Endothelial cell of umbilical vein (primary cell): ENCODE data around the gene SLC39A13. TPM values are rescaled to one million over a fixed set of nuclear protein-coding genes. Genes with fewer than 3 reads are reported as not detected.

Experiments
- BruUV-seq: library from RNA; stranded (reverse); fragments of 400-500 nt; replicated peaks from 2 replicates; lab custom pipeline; 2021; lab: Mats Ljungman, UMichigan
- CTCF ChIA-PET: fragments of 300-600, 350-600 bp; sonication (Branson Sonifier 250); formaldehyde crosslinking; loops from one replicate; lab custom pipeline; 2021; ENCODE audit warnings: antibody characterized with exemption, inconsistent platforms; lab: Charles Lee
- POLR2A ChIA-PET: fragments of 300-600, 350-600 bp; sonication (Branson Sonifier 250); formaldehyde crosslinking; loops from one replicate; lab custom pipeline; 2021; ENCODE audit warnings: antibody characterized with exemption, inconsistent platforms; lab: Charles Lee
- DNase-seq: peaks from one replicate; pipeline ENCODE4 v3.0.0-alpha.2; 2011; ENCODE audit warnings: low read depth, low spot score
- FAIRE-seq: peaks from 2 replicates; lab custom pipeline; 2011; peaks lifted over from hg19 to GRCh38; lab: Jason Lieb, UNC
- H2AFZ ChIP-seq: 2 replicates; pipeline ENCODE4 v1.6.0; 2012; ENCODE audit warnings: low read depth, low read length, control low read depth, inconsistent platforms
- H3K27ac ChIP-seq: 2 replicates; pipeline ENCODE4 v1.5.1; 2011; ENCODE audit warnings: low read depth, mild to moderate bottlenecking, control low read depth, low read length, moderate library complexity; ENCODE audit not compliant: insufficient read depth
- H3K27me3 ChIP-seq, 2 experiments: 2 replicates each; pipeline versions ENCODE4 v1.6.0 to v1.6.1; 2011; ENCODE audit warnings: low read length in 2 of 2, mixed read lengths in 1 of 2; ENCODE audit not compliant: control insufficient read depth in 2 of 2, insufficient read depth in 2 of 2
- H3K36me3 ChIP-seq, 2 experiments: 2 replicates in 1 of 2; 3 replicates in 1 of 2; pipeline ENCODE4 v1.5.1; 2011; ENCODE audit warnings: low read length in 2 of 2, mild to moderate bottlenecking in 1 of 2, moderate library complexity in 1 of 2; ENCODE audit not compliant: control insufficient read depth in 2 of 2, insufficient read depth in 2 of 2; ENCODE audit errors: extremely low read depth in 1 of 2
- H3K4me1 ChIP-seq: 3 replicates; pipeline ENCODE4 v1.5.1; 2011; ENCODE audit warnings: mild to moderate bottlenecking, low read length; ENCODE audit not compliant: control insufficient read depth, insufficient read depth; ENCODE audit errors: extremely low read depth
- H3K4me2 ChIP-seq: 2 replicates; pipeline ENCODE4 v1.6.1; 2011; ENCODE audit warnings: low read length, control low read depth, mixed read lengths; ENCODE audit not compliant: insufficient read depth
- H3K4me3 ChIP-seq, 3 experiments: fragments of 200-600 bp in 1 of 3; sonication (generic), shearing (Covaris generic) in 1 of 3; replicated peaks in 1 of 3; 2 replicates each; pipeline ENCODE4 v1.5.1; 2011 to 2016; ENCODE audit warnings: control low read depth in 3 of 3, low read length in 3 of 3, mild to moderate bottlenecking in 2 of 3, inconsistent platforms in 1 of 3, low read depth in 1 of 3, moderate library complexity in 1 of 3; ENCODE audit not compliant: insufficient read depth in 1 of 3
- H3K79me2 ChIP-seq: 2 replicates; pipeline ENCODE4 v1.6.0; 2012; ENCODE audit warnings: low read length, inconsistent platforms; ENCODE audit not compliant: control insufficient read depth, insufficient read depth
- H3K9ac ChIP-seq: replicated peaks from 2 replicates; pipeline ENCODE3; 2011; ENCODE audit warnings: low read length, control low read depth; ENCODE audit not compliant: insufficient read depth; ENCODE audit errors: extremely low read depth
- H3K9me1 ChIP-seq: replicated peaks from 3 replicates; pipeline ENCODE4 v1.6.0; 2011; ENCODE audit warnings: mild to moderate bottlenecking, low read length; ENCODE audit not compliant: control insufficient read depth, insufficient read depth; ENCODE audit errors: extremely low read depth
- H3K9me3 ChIP-seq: replicated peaks from 2 replicates; pipeline ENCODE4 v1.5.1; 2012; ENCODE audit warnings: low read length, inconsistent platforms; ENCODE audit not compliant: control insufficient read depth, insufficient read depth
- H4K20me1 ChIP-seq: replicated peaks from 2 replicates; pipeline ENCODE3; 2011; ENCODE audit warnings: mild to moderate bottlenecking, low read length; ENCODE audit not compliant: control insufficient read depth, insufficient read depth; ENCODE audit errors: extremely low read depth
- EZH2 ChIP-seq: IDR thresholded peaks from 2 replicates; pipeline ENCODE4 v1.6.1; 2012; ENCODE audit warnings: borderline replicate concordance, low read depth, mild to moderate bottlenecking, moderate library complexity, low read length, inconsistent platforms; ENCODE audit not compliant: severe bottlenecking
- FOS ChIP-seq: IDR thresholded peaks from 2 replicates; pipeline ENCODE4 v1.6.1; 2011; ENCODE audit warnings: mild to moderate bottlenecking, low read length, moderate library complexity, borderline replicate concordance; ENCODE audit not compliant: insufficient read depth
- GATA2 ChIP-seq: IDR thresholded peaks from 2 replicates; pipeline ENCODE4 v1.7.0; 2011; ENCODE audit warnings: low read depth, mild to moderate bottlenecking, moderate library complexity, mixed read lengths, low read length; ENCODE audit not compliant: insufficient read length, insufficient read depth
- MYC ChIP-seq: IDR thresholded peaks from one replicate; pipeline ENCODE4 v1.6.1; 2011; ENCODE audit warnings: mild to moderate bottlenecking, low read depth, low read length
- POLR2A ChIP-seq: IDR thresholded peaks from 2 replicates; pipeline ENCODE4 v1.6.1; 2012; ENCODE audit warnings: low read depth, mild to moderate bottlenecking, control low read depth, low read length
- dilution Hi-C: fragments of 300-500 bp; cut with MboI; formaldehyde crosslinking; loops from one replicate; pipeline ENCODE4 v1.15.0; 2019; ENCODE audit warnings: low sequenced_read_pairs; ENCODE audit not compliant: extremely low pct_ligation_motif_present
- intact Hi-C: fragments of 100-400 bp; cut with micrococcal nuclease; formaldehyde crosslinking; loops from one replicate; pipeline ENCODE4 v1.10.0; 2022
- polyA plus RNA-seq, 4 experiments: library from polyadenylated mRNA; depleted of rRNA in 3 of 4; stranded (reverse) in 3 of 4; unstranded in 1 of 4; fragments of >200 nt; gene quantifications; 2 replicates each; pipeline versions ENCODE4 v1.2.1 to v1.2.3, GENCODE V29; 2011 to 2012; ENCODE audit warnings: missing spikeins in 1 of 4
- total RNA-seq: library from RNA; stranded (reverse); gene quantifications from 2 replicates; pipeline ENCODE4 v1.2.3, GENCODE V29; 2021
- TF ChIP-seq, protein P1 (sequence below): IDR thresholded peaks from 2 replicates; pipeline ENCODE4 v1.6.1; 2011; ENCODE audit not compliant: insufficient read depth, insufficient read length

The SLC39A13 gene
- total and polyA plus RNA-seq, 2 donors (not counting 3 experiments of a cell fraction or from before 2014, with no cell fraction given): 91.9 to 94.3 TPM

DNA sequence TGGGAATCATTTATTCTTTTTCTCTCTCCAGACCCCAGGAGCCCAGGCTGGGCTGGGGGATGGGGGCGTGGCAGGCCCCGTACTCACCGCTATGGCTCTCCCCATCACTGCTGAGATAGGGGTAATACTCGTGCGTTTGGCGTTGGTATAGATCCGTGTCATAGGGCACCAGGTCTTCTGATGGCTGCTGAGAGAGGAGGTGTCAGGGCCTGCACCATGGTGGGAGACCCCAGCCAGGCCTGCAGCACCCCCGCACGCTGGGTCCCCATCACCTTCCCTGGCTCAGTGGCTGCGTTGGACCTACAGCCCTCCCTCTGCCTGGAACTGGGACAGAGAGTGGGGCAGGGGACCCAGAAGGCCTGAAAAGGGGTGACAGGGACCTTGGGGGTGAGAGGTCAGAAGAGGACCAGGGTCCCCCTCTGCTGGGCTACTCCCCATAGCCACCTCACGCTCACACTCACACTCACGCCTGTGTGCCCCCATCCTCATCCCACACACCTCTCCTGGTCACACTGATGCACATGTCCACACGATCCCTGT, 32.8 kb upstream of the SLC39A13 start:
- Histone ChIP-seq H3K9ac (no peak overlapping the region), H3K9me1 (no peaks in the 10 kb centered on the region), H3K79me2 (no peaks in the 10 kb centered on the region), H2AFZ (no peak overlapping the region), H3K4me1 (peaks cover 9% of the 10 kb centered on the region), H4K20me1 (no peaks in the 10 kb centered on the region), H3K4me3 (no peak overlapping the region), H3K27me3 (no peaks in the 10 kb centered on the region), H3K27ac (no peak overlapping the region), H3K36me3 (no peaks in the 10 kb centered on the region), H3K4me2 (no peak overlapping the region), H3K9me3 (no peaks in the 10 kb centered on the region)
- ChIA-PET CTCF (interaction anchor here (1.5 to 4.7 kb wide), 3 partner anchors 21 to 35 kb away, joined by 12 to 148 read pairs (median 74); partner anchors contain the start of gene SLC39A13), POLR2A (no interaction called here)
- DNase-seq (no peak), FAIRE-seq (no peak)
- TF ChIP-seq GATA2 (no peak), EZH2 (no peak), FOS (no peak), POLR2A (no peak)
- TF ChIP-seq, protein P1, sequence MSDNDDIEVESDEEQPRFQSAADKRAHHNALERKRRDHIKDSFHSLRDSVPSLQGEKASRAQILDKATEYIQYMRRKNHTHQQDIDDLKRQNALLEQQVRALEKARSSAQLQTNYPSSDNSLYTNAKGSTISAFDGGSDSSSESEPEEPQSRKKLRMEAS: no peak
- intact Hi-C loops: no loop called here
- BruUV-seq: no TSS peak
- dilution Hi-C loops: no loop called here

DNA sequence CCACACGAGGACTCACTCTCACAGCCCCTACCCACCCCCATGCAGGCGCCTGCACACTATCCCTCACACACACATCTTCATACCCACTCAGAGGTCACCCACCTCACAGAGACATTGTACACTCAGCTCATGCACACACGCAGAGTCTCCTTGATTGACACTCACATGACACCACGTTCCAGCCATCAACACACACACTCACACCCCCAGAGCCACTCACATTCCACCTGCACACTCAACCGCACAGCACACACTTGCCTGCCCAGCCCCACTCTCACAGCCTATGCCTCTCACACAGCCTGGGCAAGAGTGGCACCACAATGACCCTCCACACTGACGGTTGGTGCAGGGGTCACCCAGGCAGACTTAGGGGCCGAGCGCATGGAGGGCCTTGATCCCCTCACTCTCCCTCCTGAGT, 32.3 kb upstream of the SLC39A13 start:
- no peak overlapping the region for H3K4me3 ChIP-seq
- H3K27ac ChIP-seq: no peak overlapping the region
- no peaks in the 10 kb centered on the region for H4K20me1 ChIP-seq
- dilution Hi-C loops (no loop called here), intact Hi-C loops (no loop called here)
- H3K79me2 ChIP-seq: no peaks in the 10 kb centered on the region
- no peaks in the 10 kb centered on the region for H3K27me3 ChIP-seq
- ChIA-PET CTCF (no interaction called here), POLR2A (no interaction called here)
- H3K36me3 ChIP-seq: no peaks in the 10 kb centered on the region
- H2AFZ ChIP-seq: no peak overlapping the region
- FAIRE-seq (no peak), DNase-seq (no peak)
- no peak overlapping the region for H3K4me2 ChIP-seq
- H3K9ac ChIP-seq: no peak overlapping the region
- no TSS peak for BruUV-seq
- no peaks in the 10 kb centered on the region for H3K9me1 ChIP-seq
- no peak for TF ChIP-seq MYC
- peaks cover 9% of the 10 kb centered on the region for H3K4me1 ChIP-seq
- H3K9me3 ChIP-seq: no peaks in the 10 kb centered on the region
